ENCODE results near the gene GAB1. TPM values are rescaled to one million over a fixed set of nuclear protein-coding genes. Genes with fewer than 3 reads are reported as not detected.

The GAB1 gene
- total and polyA plus RNA-seq, 2 of the 13 experiments (the other 11 are each of a cell fraction or from before 2014, with no cell fraction given) = 8.7 to 14.7 TPM

DNA sequence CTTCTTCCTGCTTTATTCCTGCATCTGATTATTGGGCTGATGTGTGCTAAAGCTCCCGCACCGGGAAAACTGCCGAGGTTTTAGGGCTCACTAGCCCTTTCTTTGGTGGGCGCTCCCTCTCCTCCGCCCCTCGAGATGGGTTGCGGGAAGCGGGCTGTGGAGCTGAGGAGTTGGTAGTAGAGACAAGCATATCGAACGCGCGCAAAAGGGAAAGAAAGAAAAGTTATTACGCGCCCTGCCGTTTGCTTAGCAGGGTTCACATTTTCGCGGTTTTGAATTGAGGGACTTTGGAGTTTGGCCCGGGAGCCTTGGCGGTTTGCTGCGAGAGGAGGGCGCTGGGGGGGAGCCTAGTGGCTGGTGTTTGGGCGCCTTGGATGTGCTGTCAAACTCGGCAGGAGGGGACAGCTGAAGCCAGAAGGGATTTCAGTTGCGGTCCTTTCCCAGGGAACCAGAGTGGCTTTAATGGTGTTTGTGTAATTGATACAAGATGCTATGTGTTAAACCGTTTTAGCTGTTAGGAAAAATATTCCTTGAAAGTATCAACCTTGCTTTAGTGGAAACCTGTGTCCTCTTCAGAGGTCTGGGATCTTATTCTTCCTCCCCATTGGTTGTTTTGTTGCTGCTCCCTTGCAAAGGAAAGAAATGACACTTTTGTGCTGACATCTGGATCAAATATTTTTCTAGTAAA lies 1.1 kb downstream of the GAB1 start (continued):
- TF ChIP-seq PHF21A (CRISPR knock-in tag; IDR thresholded peaks at IDR 0.05) (peak; percentile 49; the same call in 1 of the 2 replicates), PLSCR1 (CRISPR knock-in tag; IDR thresholded peaks at IDR 0.05; ENCODE audit: borderline replicate concordance) (no peak), ZNF670 (CRISPR knock-in tag; IDR thresholded peaks at IDR 0.05; ENCODE audit: borderline replicate concordance) (no peak), PBX3 (CRISPR knock-in tag; IDR thresholded peaks at IDR 0.05; ENCODE audit: borderline replicate concordance) (no peak), KMT2B (CRISPR knock-in tag; IDR thresholded peaks at IDR 0.05) (no peak; the same call in 1 of the 2 replicates), ZNF776 (CRISPR knock-in tag; IDR thresholded peaks at IDR 0.05) (0 out of 2 replicates have a peak, but pooled peaks have one; percentile 5), ZBTB1 (CRISPR knock-in tag; IDR thresholded peaks at IDR 0.05; ENCODE audit: borderline replicate concordance) (no peak), PHF8 (CRISPR knock-in tag; IDR thresholded peaks at IDR 0.05) (no peak), ZNF430 (CRISPR knock-in tag; IDR thresholded peaks at IDR 0.05) (no peak), MYNN (CRISPR knock-in tag; IDR thresholded peaks at IDR 0.05; ENCODE audit: low read depth) (no peak), MZF1 (CRISPR knock-in tag; IDR thresholded peaks at IDR 0.05; ENCODE audit: borderline replicate concordance) (no peak), ZNF781 (CRISPR knock-in tag; IDR thresholded peaks at IDR 0.05; ENCODE audit: borderline replicate concordance, not compliant biosample characterization) (peak; percentile 32), SIX4 (CRISPR knock-in tag; IDR thresholded peaks at IDR 0.05) (no peak), ZNF816 (CRISPR knock-in tag; IDR thresholded peaks at IDR 0.05; ENCODE audit: borderline replicate concordance) (no peak), NFKB2 (CRISPR knock-in tag; IDR thresholded peaks at IDR 0.05; ENCODE audit: borderline replicate concordance) (no peak), EP300 (IDR thresholded peaks at IDR 0.05; ENCODE audit: low read depth in 2 of 2, low read length in 2 of 2) (peak in 1 of 2 experiments; percentile 60; a peak in 1 of 4 replicates), EP300 (CRISPR knock-in tag; IDR thresholded peaks at IDR 0.05; ENCODE audit: borderline replicate concordance) (no peak), HOXA3 (CRISPR knock-in tag; IDR thresholded peaks at IDR 0.05) (no peak; the same call in 1 of the 2 replicates), ZNF737 (CRISPR knock-in tag; IDR thresholded peaks at IDR 0.05; ENCODE audit: borderline replicate concordance) (no peak), DR1 (CRISPR knock-in tag; IDR thresholded peaks at IDR 0.05) (peak; percentile 50; the same call in 1 of the 2 replicates), ZNF704 (CRISPR knock-in tag; IDR thresholded peaks at IDR 0.05; ENCODE audit: borderline replicate concordance) (no peak), ESRRA (CRISPR knock-in tag; IDR thresholded peaks at IDR 0.05; ENCODE audit: low read depth) (peak; percentile 50), ZNF768 (CRISPR knock-in tag; IDR thresholded peaks at IDR 0.05) (no peak), AHR (CRISPR knock-in tag; IDR thresholded peaks at IDR 0.05) (no peak), BORCS8-MEF2B (CRISPR knock-in tag; IDR thresholded peaks at IDR 0.05) (no peak), FOXK2 (IDR thresholded peaks at IDR 0.05) (no peak)
- TF ChIP-seq, protein P1, sequence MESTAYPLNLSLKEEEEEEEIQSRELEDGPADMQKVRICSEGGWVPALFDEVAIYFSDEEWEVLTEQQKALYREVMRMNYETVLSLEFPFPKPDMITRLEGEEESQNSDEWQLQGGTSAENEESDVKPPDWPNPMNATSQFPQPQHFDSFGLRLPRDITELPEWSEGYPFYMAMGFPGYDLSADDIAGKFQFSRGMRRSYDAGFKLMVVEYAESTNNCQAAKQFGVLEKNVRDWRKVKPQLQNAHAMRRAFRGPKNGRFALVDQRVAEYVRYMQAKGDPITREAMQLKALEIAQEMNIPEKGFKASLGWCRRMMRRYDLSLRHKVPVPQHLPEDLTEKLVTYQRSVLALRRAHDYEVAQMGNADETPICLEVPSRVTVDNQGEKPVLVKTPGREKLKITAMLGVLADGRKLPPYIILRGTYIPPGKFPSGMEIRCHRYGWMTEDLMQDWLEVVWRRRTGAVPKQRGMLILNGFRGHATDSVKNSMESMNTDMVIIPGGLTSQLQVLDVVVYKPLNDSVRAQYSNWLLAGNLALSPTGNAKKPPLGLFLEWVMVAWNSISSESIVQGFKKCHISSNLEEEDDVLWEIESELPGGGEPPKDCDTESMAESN (CRISPR knock-in tag; conservative IDR thresholded peaks at IDR 0.05) = no peak
